Type B pancreatic cell (in vitro differentiated cells): ENCODE data around the gene DACH2. TPM values are rescaled to one million over a fixed set of nuclear protein-coding genes. Genes with fewer than 3 reads are reported as not detected.

ENCODE experiments used
- DNase-seq: peaks from one replicate; pipeline ENCODE4 v3.0.0; 2021; ENCODE audit warnings: mixed read lengths; ENCODE audit not compliant: unreplicated experiment; ENCODE audit errors: extremely low spot score
- H3K27ac Mint-ChIP-seq: 2 replicates; pipeline ENCODE4 v1.8.0; 2021; ENCODE audit warnings: mild to moderate bottlenecking, mixed read lengths
- H3K27me3 Mint-ChIP-seq: 2 replicates; pipeline ENCODE4 v1.8.0; 2021; ENCODE audit warnings: mixed read lengths
- H3K36me3 Mint-ChIP-seq: 2 replicates; pipeline ENCODE4 v1.8.0; 2021; ENCODE audit warnings: mixed read lengths
- H3K4me1 Mint-ChIP-seq: one replicate; pipeline ENCODE4 v1.8.0; 2021; ENCODE audit warnings: mixed read lengths; ENCODE audit not compliant: unreplicated experiment
- H3K4me3 Mint-ChIP-seq: 2 replicates; pipeline ENCODE4 v1.8.0; 2021; ENCODE audit warnings: mild to moderate bottlenecking, mixed read lengths
- H3K9me3 Mint-ChIP-seq: 2 replicates; pipeline ENCODE4 v1.8.0; 2021; ENCODE audit warnings: mixed read lengths
- CTCF ChIP-seq: fragments of 200-600 bp; sonication (generic); conservative IDR thresholded peaks from 2 replicates; pipeline ENCODE4 v1.5.0; 2021; ENCODE audit warnings: antibody characterized with exemption, mild to moderate bottlenecking
- total RNA-seq: library from RNA; stranded (reverse); gene quantifications from 2 replicates; pipeline ENCODE4 v1.2.1, GENCODE V29; 2021; ENCODE audit warnings: low replicate concordance

DACH2 gene
- total RNA-seq, 1 donor from 2014 or later, result 12.8 TPM

- Mint-ChIP-seq H3K27me3 (no peaks in the 10 kb centered on the region), H3K4me1 (no peaks in the 10 kb centered on the region), H3K36me3 (no peaks in the 10 kb centered on the region), H3K4me3 (no peak overlapping the region), H3K9me3 (peaks cover 8% of the 10 kb centered on the region), H3K27ac (no peak overlapping the region)
- DNase-seq, result no peak
- TF ChIP-seq CTCF, result no peak
Measured at GRCh38 chrX:86421771-86422170, 273.5 kb downstream of the DACH2 start.

GRCh38 chrX:86436116-86436515 lies 287.9 kb downstream of the DACH2 start:
- no peak for TF ChIP-seq CTCF
- DNase-seq, result no peak
- Mint-ChIP-seq H3K9me3 (peaks cover 5% of the 10 kb centered on the region), H3K36me3 (no peaks in the 10 kb centered on the region), H3K27ac (no peak overlapping the region), H3K4me1 (no peaks in the 10 kb centered on the region), H3K4me3 (no peak overlapping the region), H3K27me3 (no peaks in the 10 kb centered on the region)

GRCh38 chrX:86455495-86455894 lies 307.2 kb downstream of the DACH2 start:
- no peaks in the 10 kb centered on the region for H3K4me1 Mint-ChIP-seq
- H3K27ac Mint-ChIP-seq, result no peak overlapping the region
- no peak for DNase-seq
- H3K27me3 Mint-ChIP-seq, result no peaks in the 10 kb centered on the region
- H3K4me3 Mint-ChIP-seq, result no peak overlapping the region
- H3K9me3 Mint-ChIP-seq, result no peaks in the 10 kb centered on the region
- TF ChIP-seq CTCF, result no peak
- H3K36me3 Mint-ChIP-seq, result no peaks in the 10 kb centered on the region

- H3K27ac Mint-ChIP-seq, result no peak overlapping the region
- H3K36me3 Mint-ChIP-seq, result no peaks in the 10 kb centered on the region
- H3K9me3 Mint-ChIP-seq, result no peaks in the 10 kb centered on the region
- H3K4me1 Mint-ChIP-seq, result no peaks in the 10 kb centered on the region
- DNase-seq, result no peak
- no peak for TF ChIP-seq CTCF
- H3K27me3 Mint-ChIP-seq, result no peaks in the 10 kb centered on the region
- H3K4me3 Mint-ChIP-seq, result no peak overlapping the region
Measured at GRCh38 chrX:86460760-86461159, 312.5 kb downstream of the DACH2 start.

- no peak overlapping the region for H3K4me3 Mint-ChIP-seq
- no peaks in the 10 kb centered on the region for H3K9me3 Mint-ChIP-seq
- H3K36me3 Mint-ChIP-seq, result peaks cover 5% of the 10 kb centered on the region
- H3K4me1 Mint-ChIP-seq, result peaks cover 18% of the 10 kb centered on the region
- no peak overlapping the region for H3K27ac Mint-ChIP-seq
- no peak for DNase-seq
- no peak for TF ChIP-seq CTCF
- H3K27me3 Mint-ChIP-seq, result no peaks in the 10 kb centered on the region
Measured at GRCh38 chrX:86504297-86504696, 356.0 kb downstream of the DACH2 start.

GRCh38 chrX:86507331-86507730 lies 359.1 kb downstream of the DACH2 start:
- peaks cover 5% of the 10 kb centered on the region for H3K36me3 Mint-ChIP-seq
- no peak overlapping the region for H3K27ac Mint-ChIP-seq
- peaks cover 27% of the 10 kb centered on the region for H3K4me1 Mint-ChIP-seq
- H3K27me3 Mint-ChIP-seq, result no peaks in the 10 kb centered on the region
- H3K4me3 Mint-ChIP-seq, result no peak overlapping the region
- TF ChIP-seq CTCF, result no peak
- no peak for DNase-seq
- no peaks in the 10 kb centered on the region for H3K9me3 Mint-ChIP-seq
